ENCODE measurements around the gene HOXC4.
"Not testable (repeated sequence)": the region's sequence is repeated elsewhere in the genome, so short reads cannot be mapped to it uniquely, and the experiment has no call there.

Gene HOXC4

GRCh38 chr12:54081581-54082396, 28.2 kb downstream of the HOXC4 start:
- POLR2A ChIA-PET, result interaction anchor here (0.6 to 1.6 kb wide), 2 partner anchors 28 to 1789 kb away, joined by 5 to 9 read pairs; partner anchors contain the start of gene HOXC4
- H3K9me3 ChIP-seq (ENCODE audit: control insufficient read depth, insufficient read depth, low read depth, low read length); CTCF ChIA-PET; H3K4me3 ChIP-seq (ENCODE audit: low read depth, low read length); H3K36me3 ChIP-seq (ENCODE audit: control insufficient read depth in 2 of 2, insufficient read depth in 1 of 2, low read length in 2 of 2): not testable (repeated sequence)
- Histone ChIP-seq H3K27ac (ENCODE audit: extremely low read depth, low read depth, low read length) (peak overlapping the region; percentile 95), H3K4me1 (ENCODE audit: control insufficient read depth, insufficient read depth, low read length) (peaks cover 12% of the 10 kb centered on the region; the same call in 1 of the 2 replicates)
- TF ChIP-seq BCL6B (tag by site-specific recombination; IDR thresholded peaks at IDR 0.05) (peak; percentile 45; the same call in 1 of the 2 replicates), PRDM1 (tag by site-specific recombination; IDR thresholded peaks at IDR 0.05) (peak; percentile 44; the same call in 1 of the 2 replicates), ZNF366 (tag by site-specific recombination; conservative IDR thresholded peaks at IDR 0.05) (peak; percentile 67), HIC1 (tag by site-specific recombination; IDR thresholded peaks at IDR 0.05) (0 out of 2 replicates have a peak, but pooled peaks have one; percentile 24), ZNF501 (tag by site-specific recombination; IDR thresholded peaks at IDR 0.05) (0 out of 2 replicates have a peak, but pooled peaks have one; percentile 58), ZBTB6 (tag by site-specific recombination; IDR thresholded peaks at IDR 0.05) (peak; percentile 45; the same call in 1 of the 2 replicates), PRDM10 (tag by site-specific recombination; IDR thresholded peaks at IDR 0.05) (0 out of 2 replicates have a peak, but pooled peaks have one; percentile 7), YY1 (tag by site-specific recombination; IDR thresholded peaks at IDR 0.05) (0 out of 2 replicates have a peak, but pooled peaks have one; percentile 55), ZSCAN30 (tag by site-specific recombination; IDR thresholded peaks at IDR 0.05) (peak; percentile 54), ZNF121 (tag by site-specific recombination; IDR thresholded peaks at IDR 0.05) (peak; percentile 99), ZBTB17 (tag by site-specific recombination; IDR thresholded peaks at IDR 0.05) (peak; percentile 90), ZFP37 (tag by site-specific recombination; IDR thresholded peaks at IDR 0.05) (0 out of 2 replicates have a peak, but pooled peaks have one; percentile 24), SP2 (tag by site-specific recombination; IDR thresholded peaks at IDR 0.05) (peak; percentile 28; the same call in 1 of the 2 replicates), ZNF394 (tag by site-specific recombination; IDR thresholded peaks at IDR 0.05; ENCODE audit: borderline replicate concordance) (peak; percentile 75), PATZ1 (tag by site-specific recombination; IDR thresholded peaks at IDR 0.05) (0 out of 2 replicates have a peak, but pooled peaks have one; percentile 43), GLIS2 (tag by site-specific recombination; IDR thresholded peaks at IDR 0.05) (peak; percentile 36; the same call in 1 of the 2 replicates), ZBTB26 (tag by site-specific recombination; optimal IDR thresholded peaks at IDR 0.05) (peak; percentile 30), IKZF3 (tag by site-specific recombination; IDR thresholded peaks at IDR 0.05) (peak; percentile 33; the same call in 1 of the 2 replicates), SP7 (tag by site-specific recombination; IDR thresholded peaks at IDR 0.05) (0 out of 2 replicates have a peak, but pooled peaks have one; percentile 21)

Measured in HEK293 (cell line).